Natural killer cell (primary cell): Measurements from ENCODE around the gene KLK7. TPM values are rescaled to one million over a fixed set of nuclear protein-coding genes. Genes with fewer than 3 reads are reported as not detected.

Source experiments
- ATAC-seq, 3 donors: fragments of 150-1000 bp in 2 of 3; fragments of 200-7000 bp in 1 of 3; cut with Tn5 transposase; 1 replicate in 1 of 3; 2 replicates in 2 of 3; pipeline ENCODE4 v1.10.0; 2021; ENCODE audit warnings: mild to moderate bottlenecking in 2 of 3, moderate library complexity in 2 of 3
- DNase-seq, 2 donors: peaks; one replicate each; pipeline versions ENCODE4 v3.0.0 to v3.0.0-alpha.2; 2013 to 2021; ENCODE audit warnings: mixed read lengths in 1 of 2
- H3K27ac ChIP-seq: one replicate; pipeline ENCODE4 v1.5.1; 2013; ENCODE audit warnings: mild to moderate bottlenecking, low read length
- H3K27me3 ChIP-seq: one replicate; pipeline ENCODE4 v1.6.1; 2013; ENCODE audit warnings: low read length; ENCODE audit not compliant: control insufficient read depth, insufficient read depth
- H3K36me3 ChIP-seq: one replicate; pipeline ENCODE4 v1.6.1; 2013; ENCODE audit warnings: low read length; ENCODE audit not compliant: control insufficient read depth, insufficient read depth
- H3K4me1 ChIP-seq: one replicate; pipeline ENCODE4 v1.6.1; 2013; ENCODE audit warnings: low read length; ENCODE audit not compliant: control insufficient read depth, insufficient read depth
- H3K4me3 ChIP-seq: one replicate; pipeline ENCODE4 v1.5.1; 2013; ENCODE audit warnings: low read length
- H3K9me3 ChIP-seq: one replicate; pipeline ENCODE4 v1.6.1; 2013; ENCODE audit warnings: low read length; ENCODE audit not compliant: control insufficient read depth, insufficient read depth
- H3K27ac Mint-ChIP-seq, 2 donors: one replicate each; pipeline ENCODE4 v1.8.0; 2022; ENCODE audit warnings: mild to moderate bottlenecking in 2 of 2, mixed read lengths in 2 of 2, moderate library complexity in 1 of 2
- H3K27me3 Mint-ChIP-seq, 2 donors: one replicate each; pipeline ENCODE4 v1.8.0; 2022; ENCODE audit warnings: low read depth in 2 of 2, mixed read lengths in 2 of 2
- H3K36me3 Mint-ChIP-seq: one replicate; pipeline ENCODE4 v1.8.0; 2022; ENCODE audit warnings: mixed read lengths
- H3K4me1 Mint-ChIP-seq, 2 donors: one replicate each; pipeline ENCODE4 v1.8.0; 2022; ENCODE audit warnings: mixed read lengths in 2 of 2
- H3K4me3 Mint-ChIP-seq: one replicate; pipeline ENCODE4 v1.8.0; 2022; ENCODE audit warnings: mild to moderate bottlenecking, moderate library complexity, mixed read lengths
- H3K9me3 Mint-ChIP-seq, 2 donors: one replicate each; pipeline ENCODE4 v1.8.0; 2022; ENCODE audit warnings: mixed read lengths in 2 of 2
- WGBS: methylation state at CpG from one replicate; pipeline ENCODE4 v1.1.7; 2013; ENCODE audit warnings: missing lambda C conversion rate; ENCODE audit not compliant: insufficient coverage; 5-methylcytosine and 5-hydroxymethylcytosine counted together
- intact Hi-C: fragments of 100-400 bp; cut with micrococcal nuclease; formaldehyde crosslinking; loops from one replicate; pipeline ENCODE4 v1.14.2; 2022
- total RNA-seq, 4 donors: library from RNA; stranded (reverse); fragments of 120-200 nt in 1 of 4; gene quantifications; one replicate each; pipeline versions ENCODE4 v1.2.3 to v1.2.4, GENCODE V29; 2013 to 2022
- TF ChIP-seq, protein P1 (sequence below): fragments of 200-600 bp; IDR thresholded peaks from one replicate; pipeline ENCODE4 v1.8.0; 2022; ENCODE audit warnings: antibody characterized with exemption

Gene KLK7
- total RNA-seq, 3 donors from 2014 or later (not counting 1 experiment from before 2014, with no cell fraction given): not detected

GRCh38 chr19:51030631-51031030 lies 46.9 kb upstream of the KLK7 start:
- peaks cover 26 to 38% of the 10 kb centered on the region in 2 donors for H3K27me3 Mint-ChIP-seq
- no peaks in the 10 kb centered on the region for H3K9me3 ChIP-seq
- H3K27ac ChIP-seq: no peak overlapping the region
- TF ChIP-seq, protein P1, sequence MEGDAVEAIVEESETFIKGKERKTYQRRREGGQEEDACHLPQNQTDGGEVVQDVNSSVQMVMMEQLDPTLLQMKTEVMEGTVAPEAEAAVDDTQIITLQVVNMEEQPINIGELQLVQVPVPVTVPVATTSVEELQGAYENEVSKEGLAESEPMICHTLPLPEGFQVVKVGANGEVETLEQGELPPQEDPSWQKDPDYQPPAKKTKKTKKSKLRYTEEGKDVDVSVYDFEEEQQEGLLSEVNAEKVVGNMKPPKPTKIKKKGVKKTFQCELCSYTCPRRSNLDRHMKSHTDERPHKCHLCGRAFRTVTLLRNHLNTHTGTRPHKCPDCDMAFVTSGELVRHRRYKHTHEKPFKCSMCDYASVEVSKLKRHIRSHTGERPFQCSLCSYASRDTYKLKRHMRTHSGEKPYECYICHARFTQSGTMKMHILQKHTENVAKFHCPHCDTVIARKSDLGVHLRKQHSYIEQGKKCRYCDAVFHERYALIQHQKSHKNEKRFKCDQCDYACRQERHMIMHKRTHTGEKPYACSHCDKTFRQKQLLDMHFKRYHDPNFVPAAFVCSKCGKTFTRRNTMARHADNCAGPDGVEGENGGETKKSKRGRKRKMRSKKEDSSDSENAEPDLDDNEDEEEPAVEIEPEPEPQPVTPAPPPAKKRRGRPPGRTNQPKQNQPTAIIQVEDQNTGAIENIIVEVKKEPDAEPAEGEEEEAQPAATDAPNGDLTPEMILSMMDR: no peak
- no peaks in the 10 kb centered on the region for H3K4me1 Mint-ChIP-seq
- H3K36me3 Mint-ChIP-seq: no peaks in the 10 kb centered on the region
- no peak overlapping the region for H3K4me3 Mint-ChIP-seq
- no peak for ATAC-seq
- WGBS: 72% methylated on average over 13 of the region's 13 CpGs
- no peak overlapping the region for H3K27ac Mint-ChIP-seq
- no peak overlapping the region for H3K4me3 ChIP-seq
- DNase-seq: no peak
- H3K36me3 ChIP-seq: no peaks in the 10 kb centered on the region
- H3K4me1 ChIP-seq: no peaks in the 10 kb centered on the region
- H3K27me3 ChIP-seq: no peaks in the 10 kb centered on the region
- intact Hi-C loops: no loop called here
- H3K9me3 Mint-ChIP-seq: no peaks in the 10 kb centered on the region

GRCh38 chr19:51029718-51030117 lies 46.0 kb upstream of the KLK7 start:
- peaks cover 3% of the 10 kb centered on the region for H3K27me3 ChIP-seq
- Mint-ChIP-seq H3K36me3 (no peaks in the 10 kb centered on the region), H3K27me3 (peaks cover 17 to 32% of the 10 kb centered on the region in 2 donors), H3K4me3 (no peak overlapping the region), H3K27ac (no peak overlapping the region), H3K9me3 (no peaks in the 10 kb centered on the region), H3K4me1 (no peaks in the 10 kb centered on the region)
- TF ChIP-seq, protein P1: no peak
- H3K9me3 ChIP-seq: no peaks in the 10 kb centered on the region
- H3K4me1 ChIP-seq: no peaks in the 10 kb centered on the region
- ATAC-seq (no peak), DNase-seq (no peak)
- intact Hi-C loops: no loop called here
- WGBS: 94% methylated on average over 2 of the region's 2 CpGs
- H3K4me3 ChIP-seq: no peak overlapping the region
- H3K27ac ChIP-seq: no peak overlapping the region
- no peaks in the 10 kb centered on the region for H3K36me3 ChIP-seq

- H3K36me3 ChIP-seq: no peaks in the 10 kb centered on the region
- peaks cover 5% of the 10 kb centered on the region for H3K27me3 ChIP-seq
- no peak overlapping the region for H3K4me3 ChIP-seq
- ATAC-seq (no peak), DNase-seq (no peak)
- Mint-ChIP-seq H3K27ac (no peak overlapping the region), H3K4me1 (no peaks in the 10 kb centered on the region), H3K36me3 (no peaks in the 10 kb centered on the region), H3K4me3 (no peak overlapping the region), H3K27me3 (peaks cover 7 to 30% of the 10 kb centered on the region in 2 donors), H3K9me3 (no peaks in the 10 kb centered on the region)
- no peaks in the 10 kb centered on the region for H3K4me1 ChIP-seq
- 76% methylated on average over 2 of the region's 5 CpGs for WGBS
- intact Hi-C loops: no loop called here
- TF ChIP-seq, protein P1: no peak
- no peaks in the 10 kb centered on the region for H3K9me3 ChIP-seq
- H3K27ac ChIP-seq: no peak overlapping the region
Observed at GRCh38 chr19:51027873-51028272, 44.2 kb upstream of the KLK7 start.

DNA sequence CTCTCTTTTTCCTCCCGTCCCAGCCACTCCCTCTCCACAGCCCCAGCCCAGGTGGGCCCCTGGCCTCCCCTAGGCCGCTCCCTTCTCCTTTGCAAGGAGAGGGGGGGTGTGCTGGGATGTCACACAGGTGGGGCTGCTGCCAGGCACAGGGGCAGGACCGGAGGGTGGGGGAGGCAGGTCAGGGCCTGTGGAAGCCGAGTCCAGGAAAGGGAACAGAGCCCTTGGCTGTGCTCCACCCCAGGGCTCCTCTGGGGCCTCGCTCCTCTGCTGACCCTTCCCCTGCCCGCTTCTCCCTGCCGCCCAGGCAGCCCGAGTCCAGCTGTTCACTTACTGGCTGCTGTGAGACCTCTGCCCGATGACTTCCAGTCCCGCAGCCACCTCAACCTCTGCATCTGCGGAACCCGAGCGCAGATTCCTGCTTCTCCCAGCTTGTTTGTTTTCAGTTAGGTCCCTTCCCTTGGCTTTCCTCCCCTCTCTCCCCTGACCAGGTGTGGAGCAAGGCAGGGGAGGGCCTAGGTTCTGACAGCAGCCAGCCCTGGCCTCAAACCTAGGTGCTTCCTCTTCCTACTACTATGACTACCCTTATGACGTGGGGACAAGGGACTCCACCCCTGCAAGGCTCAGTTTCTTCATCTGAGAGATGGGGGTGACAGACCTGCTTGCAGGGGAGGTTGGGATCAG lies 43.5 kb upstream of the KLK7 start:
- no peak overlapping the region for H3K4me3 Mint-ChIP-seq
- 60% methylated on average over 13 of the region's 14 CpGs for WGBS
- H3K4me3 ChIP-seq: no peak overlapping the region
- H3K27ac ChIP-seq: no peak overlapping the region
- H3K36me3 Mint-ChIP-seq: no peaks in the 10 kb centered on the region
- H3K27ac Mint-ChIP-seq: no peak overlapping the region
- DNase-seq (no peak), ATAC-seq (no peak)
- peaks cover 5% of the 10 kb centered on the region for H3K27me3 ChIP-seq
- H3K4me1 Mint-ChIP-seq: no peaks in the 10 kb centered on the region
- no peaks in the 10 kb centered on the region for H3K36me3 ChIP-seq
- no peaks in the 10 kb centered on the region for H3K9me3 Mint-ChIP-seq
- TF ChIP-seq, protein P1: no peak
- peaks cover 7 to 35% of the 10 kb centered on the region in 2 donors for H3K27me3 Mint-ChIP-seq
- no peaks in the 10 kb centered on the region for H3K9me3 ChIP-seq
- no peaks in the 10 kb centered on the region for H3K4me1 ChIP-seq
- intact Hi-C loops: no loop called here
